HCT116 (cell line): ENCODE results near the gene PXN.

ENCODE experiments used
- CEBPB ChIP-seq: IDR thresholded peaks from 2 replicates; pipeline ENCODE4 v1.6.1; 2012; ENCODE audit warnings: low read depth
- EZH2phosphoT487 ChIP-seq: fragments of 200-600 bp; IDR thresholded peaks from 2 replicates; pipeline ENCODE4 v1.6.1; 2018; ENCODE audit warnings: antibody characterized with exemption, borderline replicate concordance
- POLR2A ChIP-seq: IDR thresholded peaks from 2 replicates; pipeline ENCODE4 v1.7.0; 2011; ENCODE audit warnings: borderline replicate concordance; ENCODE audit not compliant: insufficient read depth, insufficient read length; ENCODE audit errors: extremely low read depth
- TF ChIP-seq, protein P1 (sequence below), 3 experiments: fragments of 200-600 bp in 1 of 3; sonication (generic) in 1 of 3; IDR thresholded peaks in 2 of 3; conservative IDR thresholded peaks in 1 of 3; 2 replicates each; pipeline ENCODE4 v1.5.1; 2012 to 2017; ENCODE audit warnings: low read depth in 2 of 3, low read length in 2 of 3, antibody characterized with exemption in 1 of 3, borderline replicate concordance in 1 of 3, control low read depth in 1 of 3, mild to moderate bottlenecking in 1 of 3, mixed read lengths in 1 of 3, mixed run types in 1 of 3, moderate library complexity in 1 of 3; ENCODE audit not compliant: insufficient read depth in 1 of 3
- TF ChIP-seq, protein P2 (sequence below): IDR thresholded peaks from 2 replicates; pipeline ENCODE4 v1.6.1; 2012; ENCODE audit warnings: low read depth

DNA sequence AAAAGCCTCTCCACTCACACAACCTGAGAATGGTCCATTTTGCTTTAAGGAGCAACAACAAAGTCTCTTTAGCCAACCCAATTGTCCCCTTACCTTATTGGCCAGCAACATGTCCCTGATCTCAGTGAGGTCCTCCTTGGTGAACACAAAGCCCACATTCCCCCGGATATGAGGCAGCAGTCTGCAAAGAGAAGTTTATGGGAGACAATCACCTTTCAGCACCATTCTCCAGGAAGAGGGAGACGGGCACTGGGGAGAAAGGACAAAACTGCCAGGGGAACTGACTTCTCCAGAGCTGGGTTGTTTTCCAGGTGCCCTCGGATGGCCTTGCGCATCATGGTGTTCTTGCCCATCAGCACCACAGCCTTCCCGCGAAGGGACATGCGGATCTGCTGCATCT, 66.5 kb downstream of the PXN start:
- TF ChIP-seq, protein P1, sequence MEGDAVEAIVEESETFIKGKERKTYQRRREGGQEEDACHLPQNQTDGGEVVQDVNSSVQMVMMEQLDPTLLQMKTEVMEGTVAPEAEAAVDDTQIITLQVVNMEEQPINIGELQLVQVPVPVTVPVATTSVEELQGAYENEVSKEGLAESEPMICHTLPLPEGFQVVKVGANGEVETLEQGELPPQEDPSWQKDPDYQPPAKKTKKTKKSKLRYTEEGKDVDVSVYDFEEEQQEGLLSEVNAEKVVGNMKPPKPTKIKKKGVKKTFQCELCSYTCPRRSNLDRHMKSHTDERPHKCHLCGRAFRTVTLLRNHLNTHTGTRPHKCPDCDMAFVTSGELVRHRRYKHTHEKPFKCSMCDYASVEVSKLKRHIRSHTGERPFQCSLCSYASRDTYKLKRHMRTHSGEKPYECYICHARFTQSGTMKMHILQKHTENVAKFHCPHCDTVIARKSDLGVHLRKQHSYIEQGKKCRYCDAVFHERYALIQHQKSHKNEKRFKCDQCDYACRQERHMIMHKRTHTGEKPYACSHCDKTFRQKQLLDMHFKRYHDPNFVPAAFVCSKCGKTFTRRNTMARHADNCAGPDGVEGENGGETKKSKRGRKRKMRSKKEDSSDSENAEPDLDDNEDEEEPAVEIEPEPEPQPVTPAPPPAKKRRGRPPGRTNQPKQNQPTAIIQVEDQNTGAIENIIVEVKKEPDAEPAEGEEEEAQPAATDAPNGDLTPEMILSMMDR (IDR thresholded peaks at IDR 0.05 in 2 of 3, conservative IDR thresholded peaks at IDR 0.05 in 1 of 3; ENCODE audit: borderline replicate concordance in 1 of 3, insufficient read depth in 1 of 3, low read depth in 2 of 3, low read length in 2 of 3): no peak
- TF ChIP-seq EZH2phosphoT487 (no peak), POLR2A (no peak), CEBPB (no peak)
- TF ChIP-seq, protein P2, sequence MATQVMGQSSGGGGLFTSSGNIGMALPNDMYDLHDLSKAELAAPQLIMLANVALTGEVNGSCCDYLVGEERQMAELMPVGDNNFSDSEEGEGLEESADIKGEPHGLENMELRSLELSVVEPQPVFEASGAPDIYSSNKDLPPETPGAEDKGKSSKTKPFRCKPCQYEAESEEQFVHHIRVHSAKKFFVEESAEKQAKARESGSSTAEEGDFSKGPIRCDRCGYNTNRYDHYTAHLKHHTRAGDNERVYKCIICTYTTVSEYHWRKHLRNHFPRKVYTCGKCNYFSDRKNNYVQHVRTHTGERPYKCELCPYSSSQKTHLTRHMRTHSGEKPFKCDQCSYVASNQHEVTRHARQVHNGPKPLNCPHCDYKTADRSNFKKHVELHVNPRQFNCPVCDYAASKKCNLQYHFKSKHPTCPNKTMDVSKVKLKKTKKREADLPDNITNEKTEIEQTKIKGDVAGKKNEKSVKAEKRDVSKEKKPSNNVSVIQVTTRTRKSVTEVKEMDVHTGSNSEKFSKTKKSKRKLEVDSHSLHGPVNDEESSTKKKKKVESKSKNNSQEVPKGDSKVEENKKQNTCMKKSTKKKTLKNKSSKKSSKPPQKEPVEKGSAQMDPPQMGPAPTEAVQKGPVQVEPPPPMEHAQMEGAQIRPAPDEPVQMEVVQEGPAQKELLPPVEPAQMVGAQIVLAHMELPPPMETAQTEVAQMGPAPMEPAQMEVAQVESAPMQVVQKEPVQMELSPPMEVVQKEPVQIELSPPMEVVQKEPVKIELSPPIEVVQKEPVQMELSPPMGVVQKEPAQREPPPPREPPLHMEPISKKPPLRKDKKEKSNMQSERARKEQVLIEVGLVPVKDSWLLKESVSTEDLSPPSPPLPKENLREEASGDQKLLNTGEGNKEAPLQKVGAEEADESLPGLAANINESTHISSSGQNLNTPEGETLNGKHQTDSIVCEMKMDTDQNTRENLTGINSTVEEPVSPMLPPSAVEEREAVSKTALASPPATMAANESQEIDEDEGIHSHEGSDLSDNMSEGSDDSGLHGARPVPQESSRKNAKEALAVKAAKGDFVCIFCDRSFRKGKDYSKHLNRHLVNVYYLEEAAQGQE: no peak
